Activated CD4-positive, CD25-positive, alpha-beta regulatory T cell (primary cell): Measurements from ENCODE around the gene TEX54.
"Not testable (repeated sequence)": the region's sequence is repeated elsewhere in the genome, so short reads cannot be mapped to it uniquely, and the experiment has no call there.

Experiments
- DNase-seq, 4 experiments: peaks; one replicate each; lab custom pipeline; 2025; lab: John Stamatoyannopoulos, UW

The TEX54 gene

DNA sequence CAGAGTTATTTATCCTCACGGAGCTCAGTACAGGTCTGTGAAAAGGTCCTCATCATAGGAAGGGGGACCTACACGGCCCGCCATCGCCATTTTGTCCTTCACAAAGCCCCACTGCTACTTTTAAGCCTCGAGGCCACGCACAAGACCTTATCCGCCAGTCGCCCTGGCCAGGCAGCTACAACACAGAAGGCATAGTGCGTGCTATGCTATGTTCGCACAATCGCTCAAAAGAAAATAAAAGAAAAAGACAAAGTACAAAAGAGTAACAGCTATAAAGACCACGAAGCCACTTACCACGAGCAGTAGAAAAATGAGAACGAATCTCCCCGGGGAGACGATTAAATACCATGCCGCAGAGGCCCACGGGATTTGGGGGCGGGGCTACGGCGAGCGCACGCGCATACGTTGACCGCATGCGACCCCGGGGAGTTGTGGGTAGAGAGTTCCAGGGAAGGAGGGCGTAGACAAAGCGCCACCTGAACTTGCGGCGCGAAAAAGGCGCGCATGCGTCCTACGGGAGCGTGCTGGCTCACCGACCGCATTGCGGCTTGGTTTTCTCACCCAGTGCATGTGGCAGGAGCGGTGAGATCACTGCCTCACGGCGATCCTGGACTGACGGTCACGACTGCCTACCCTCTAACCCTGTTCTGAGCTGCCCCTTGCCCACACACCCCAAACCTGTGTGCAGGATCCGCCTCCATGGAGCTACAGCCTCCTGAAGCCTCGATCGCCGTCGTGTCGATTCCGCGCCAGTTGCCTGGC is 23.1 kb upstream of the TEX54 start:
- peak; percentile 93 to 98 (median 95) for DNase-seq

DNA sequence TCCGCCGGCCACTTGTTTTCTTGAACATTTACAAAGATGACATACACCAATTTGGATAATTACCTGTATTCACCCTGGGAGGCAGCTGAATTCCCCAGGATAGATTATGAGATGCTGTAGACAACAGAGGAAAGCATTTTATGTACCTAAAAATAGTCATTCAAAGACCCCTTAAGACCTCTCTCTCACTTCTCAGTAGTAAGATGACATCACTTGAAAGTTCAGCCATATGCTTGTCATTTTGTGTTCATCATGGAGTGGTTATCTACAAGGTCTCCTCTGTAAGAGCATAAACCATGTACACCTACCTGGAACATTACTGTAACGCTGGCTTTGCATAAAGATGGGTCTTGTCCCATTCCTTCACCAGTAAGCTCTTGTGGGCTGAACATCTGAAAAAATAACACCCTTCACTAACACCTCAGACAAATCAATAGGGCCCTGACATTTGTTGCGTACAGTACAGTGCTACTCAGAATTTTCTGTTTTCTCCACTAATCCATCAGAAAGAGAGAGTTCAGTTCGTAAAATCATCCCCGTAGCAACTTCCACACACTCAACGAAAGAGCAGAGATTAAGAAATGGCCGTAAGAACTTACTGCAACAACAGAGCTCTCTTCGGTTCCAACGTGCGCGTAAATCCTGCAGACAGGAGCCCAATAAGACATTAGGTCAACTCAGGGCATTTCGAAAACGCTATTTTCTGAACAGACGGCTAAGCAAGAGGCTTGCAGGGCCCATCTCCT is 22.4 kb upstream of the TEX54 start:
- no peak for DNase-seq

DNA sequence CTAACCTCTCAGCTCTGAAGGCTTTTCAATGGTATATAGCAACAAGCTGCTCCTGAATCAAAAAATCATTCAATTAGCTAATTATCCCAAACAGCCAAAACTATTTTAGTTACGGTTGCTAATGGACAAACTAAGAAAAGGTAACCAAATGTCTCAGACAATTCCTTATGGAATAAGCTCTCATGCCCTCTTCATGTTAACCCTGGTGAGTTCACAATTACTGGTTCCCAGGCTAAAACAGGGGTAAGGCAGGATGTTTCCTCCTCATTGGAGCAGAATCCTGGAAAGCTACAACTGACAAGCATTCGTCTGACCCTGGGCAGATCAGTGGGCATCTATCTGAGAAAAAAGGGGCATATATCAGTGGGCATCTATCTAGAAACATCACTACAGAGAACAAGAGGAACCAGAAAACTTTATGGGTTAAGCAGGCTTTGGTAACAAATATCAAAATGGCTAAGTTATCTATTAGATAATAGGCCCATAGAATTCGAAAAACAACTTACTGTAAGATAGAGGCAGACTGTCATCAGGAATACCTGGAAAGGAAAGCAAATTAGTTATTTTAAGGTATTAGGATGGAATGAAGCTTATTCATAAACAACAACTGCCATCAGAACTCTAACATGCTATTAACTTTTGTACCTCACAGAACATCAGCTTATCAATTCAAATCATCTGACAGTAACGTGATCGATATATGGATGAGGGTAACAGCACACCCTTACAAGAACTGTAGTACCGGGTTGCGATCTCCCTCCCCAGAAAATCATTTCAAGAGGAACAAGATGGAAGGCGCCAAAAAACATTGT is 21.6 kb upstream of the TEX54 start:
- DNase-seq = no peak

DNA sequence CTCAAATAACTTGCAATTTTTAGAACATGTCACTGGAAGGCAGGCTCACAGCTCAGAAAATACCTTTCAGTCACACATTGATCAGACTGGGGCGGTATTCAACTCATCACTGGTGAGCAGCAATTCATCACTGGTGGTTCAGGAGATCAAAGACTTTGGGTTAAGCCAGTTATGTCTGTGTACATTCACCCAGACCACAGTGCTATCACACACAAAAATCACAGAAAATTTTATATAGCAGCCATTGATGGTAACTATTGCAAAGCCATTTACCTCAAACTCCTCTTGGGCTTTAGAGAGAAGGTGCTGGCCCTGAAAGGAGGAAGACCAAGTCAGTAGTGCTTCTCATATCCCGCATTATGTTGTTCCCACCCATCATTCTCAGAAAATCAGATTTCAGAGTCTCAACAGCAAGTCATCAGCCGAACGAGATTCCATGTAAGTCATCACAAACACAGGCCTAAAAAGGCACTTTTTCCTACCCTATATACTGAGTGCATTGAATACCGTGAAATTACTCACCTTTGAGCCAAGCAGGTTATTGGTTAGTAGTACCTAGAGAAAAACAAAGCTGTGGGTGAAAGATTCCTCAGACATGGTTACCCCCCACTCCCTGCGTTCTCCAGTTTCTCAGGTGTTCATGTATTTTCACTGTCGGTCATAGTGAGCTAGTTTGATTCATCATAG is 20.8 kb upstream of the TEX54 start:
- no peak for DNase-seq

DNA sequence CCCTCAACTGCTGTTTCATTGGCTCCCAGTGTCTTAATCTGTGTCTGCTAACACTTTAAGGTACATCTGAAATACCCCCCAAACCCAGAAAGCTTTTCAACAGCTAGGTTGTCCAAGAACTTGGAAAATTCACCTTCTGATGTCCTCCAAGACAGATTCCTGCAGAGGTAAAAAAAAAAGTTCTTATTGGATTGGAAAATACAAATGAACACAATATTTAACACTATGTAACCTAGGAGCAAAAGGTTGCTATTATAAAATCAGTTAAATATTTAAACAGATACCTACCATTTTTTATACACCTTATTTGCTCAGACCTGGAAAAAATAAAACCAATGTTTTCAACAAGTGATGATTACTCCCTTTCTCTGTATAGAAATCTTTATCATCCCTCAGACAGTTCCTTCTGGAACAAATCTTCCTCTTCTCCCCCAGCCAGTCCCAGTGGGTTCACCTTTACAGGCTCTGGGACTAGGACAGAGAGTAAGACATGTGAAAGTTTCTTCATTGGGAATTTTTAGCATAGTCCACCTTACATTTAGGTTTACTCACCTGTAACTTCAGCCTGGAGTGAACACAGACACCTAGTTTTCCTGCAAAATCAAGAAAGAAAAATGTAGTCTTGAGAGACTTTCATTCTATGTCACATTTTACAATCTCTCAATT is 20.0 kb upstream of the TEX54 start:
- DNase-seq = no peak

DNA sequence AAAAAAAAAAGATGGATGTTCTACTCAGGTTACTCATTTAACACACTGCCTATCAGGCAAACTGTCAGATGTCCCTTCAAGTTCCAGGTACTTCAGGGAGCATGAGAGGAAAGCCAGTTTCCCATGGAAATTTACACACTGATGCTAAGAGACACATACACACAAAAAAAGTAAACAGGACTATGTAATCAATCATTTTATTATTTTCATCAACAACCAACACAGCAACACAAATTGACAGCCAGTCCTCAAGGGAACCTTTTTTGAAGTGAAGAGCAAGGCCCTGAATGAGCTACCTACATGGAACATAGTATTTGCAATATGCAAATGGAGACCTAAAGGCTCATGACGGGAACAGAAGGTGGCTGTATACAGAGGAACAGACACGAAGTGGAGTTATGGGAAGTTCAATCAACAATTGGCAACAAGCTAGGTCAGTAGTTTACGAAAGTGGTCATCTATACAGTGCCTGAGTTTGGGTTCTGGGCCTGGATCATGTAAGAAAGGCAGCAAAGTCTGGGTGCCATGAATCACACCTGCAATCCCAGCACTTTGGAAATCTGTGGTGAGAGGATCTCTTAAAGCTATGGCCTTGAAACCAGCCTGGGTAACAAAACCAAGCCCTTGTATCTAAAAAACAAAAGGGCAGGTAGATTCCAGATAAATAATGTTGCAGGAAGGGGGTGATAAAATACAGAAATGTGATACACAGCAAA is 19.3 kb upstream of the TEX54 start:
- no peak for DNase-seq

DNA sequence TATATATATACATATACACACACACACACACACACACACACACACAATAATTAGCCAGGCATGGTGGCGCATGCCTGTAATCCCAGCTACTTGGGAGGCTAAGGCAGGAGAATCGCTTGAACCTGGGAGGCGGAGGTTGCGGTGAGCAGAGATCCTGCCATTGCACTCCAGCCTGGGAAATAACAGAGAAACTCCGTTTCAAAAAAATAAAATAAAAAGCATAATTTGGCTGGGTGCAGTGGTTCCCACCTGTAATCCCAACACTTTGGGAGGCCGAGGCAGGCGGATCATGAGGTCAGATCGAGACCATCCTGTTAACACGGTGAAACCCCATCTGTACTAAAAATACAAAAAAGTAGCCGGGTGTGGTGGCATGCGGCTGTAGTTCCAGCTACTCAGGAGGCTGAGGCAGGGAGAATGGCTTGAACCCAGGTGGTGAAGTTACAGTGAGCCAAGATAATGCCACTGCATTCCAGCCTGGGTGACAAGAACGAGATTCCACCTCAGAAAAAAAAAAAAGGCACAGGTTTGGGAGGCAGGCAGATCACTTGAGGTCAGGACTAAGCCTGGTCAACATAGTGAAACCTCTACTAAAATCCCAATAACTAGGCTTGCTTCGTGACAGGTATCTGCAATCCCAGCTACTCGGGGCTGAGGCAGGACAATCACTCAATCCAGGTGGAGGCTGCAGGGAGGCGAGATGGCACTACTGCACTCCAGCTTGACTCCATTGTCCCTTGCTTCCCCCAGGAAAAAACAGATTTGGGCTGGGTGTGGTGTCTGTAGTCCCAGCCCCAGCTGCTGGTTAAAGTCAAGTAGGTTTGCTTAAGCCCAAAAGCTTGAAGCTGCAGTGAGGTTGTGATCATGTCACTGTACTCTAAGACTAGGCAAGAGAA is 18.5 kb upstream of the TEX54 start:
- DNase-seq = no peak

DNA sequence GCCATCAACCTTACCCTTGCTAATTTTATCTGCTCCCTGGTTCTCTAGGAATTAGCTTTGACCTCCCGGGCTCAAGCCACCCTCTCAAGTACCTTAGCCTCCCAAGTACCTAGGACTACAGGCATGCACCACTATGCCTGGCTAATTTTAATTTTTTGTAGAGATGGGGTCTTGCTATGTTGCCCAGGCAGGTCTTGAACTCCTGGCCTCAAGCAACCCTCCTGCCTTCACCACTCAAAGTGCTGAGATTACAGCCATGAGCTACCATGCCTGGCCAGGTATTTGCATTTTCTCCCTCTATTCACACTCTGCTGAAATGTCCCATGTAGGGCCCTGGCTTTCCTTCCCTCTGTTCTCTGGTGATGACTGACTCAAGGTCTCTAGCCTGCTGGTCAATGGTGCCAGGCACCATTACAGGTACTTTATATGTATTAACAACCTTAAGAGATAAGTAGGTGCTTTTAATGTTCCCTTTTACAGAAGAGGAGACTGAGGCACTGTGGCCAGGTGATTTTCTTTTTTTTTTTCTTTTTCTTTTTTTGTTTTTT is 15.2 kb upstream of the TEX54 start:
- DNase-seq = no peak

DNA sequence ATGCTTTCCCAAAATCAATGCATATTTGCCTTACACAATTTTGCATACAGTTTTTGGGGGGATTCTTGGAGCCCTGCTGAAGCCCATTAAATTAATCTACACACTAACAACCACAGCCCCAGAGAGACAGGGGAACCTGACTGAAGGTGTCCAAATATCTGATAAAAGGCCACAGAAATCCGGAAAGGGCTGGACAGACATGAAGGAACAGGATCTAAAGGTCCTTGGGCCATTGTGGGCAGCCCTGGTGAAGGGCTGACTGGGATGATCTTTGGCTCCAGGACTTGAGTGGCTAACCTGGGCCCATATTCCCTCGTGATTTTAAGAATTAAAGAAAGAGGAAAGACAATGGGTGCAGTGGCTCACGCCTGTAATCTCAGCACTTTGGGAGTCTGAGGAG is 13.5 kb upstream of the TEX54 start:
- no peak for DNase-seq

DNA sequence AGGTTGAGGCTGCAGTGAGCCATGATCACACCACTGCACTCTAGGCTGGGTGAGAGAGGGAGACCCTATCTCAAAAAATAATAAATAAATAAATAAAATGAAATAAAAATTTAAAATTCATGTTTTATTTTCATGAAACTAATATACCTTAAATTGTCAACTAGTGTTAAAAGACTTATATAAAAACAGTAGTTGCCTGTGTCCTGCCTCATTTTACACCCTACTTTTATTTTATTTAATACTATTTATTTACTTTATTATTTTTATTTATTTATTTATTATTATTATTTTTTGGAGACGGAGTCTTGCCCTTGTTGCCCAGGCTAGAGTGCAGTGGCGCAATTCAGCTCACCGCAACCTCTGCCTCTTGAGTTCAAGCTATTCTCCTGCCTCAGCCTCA is 11.5 kb upstream of the TEX54 start:
- no peak for DNase-seq

DNA sequence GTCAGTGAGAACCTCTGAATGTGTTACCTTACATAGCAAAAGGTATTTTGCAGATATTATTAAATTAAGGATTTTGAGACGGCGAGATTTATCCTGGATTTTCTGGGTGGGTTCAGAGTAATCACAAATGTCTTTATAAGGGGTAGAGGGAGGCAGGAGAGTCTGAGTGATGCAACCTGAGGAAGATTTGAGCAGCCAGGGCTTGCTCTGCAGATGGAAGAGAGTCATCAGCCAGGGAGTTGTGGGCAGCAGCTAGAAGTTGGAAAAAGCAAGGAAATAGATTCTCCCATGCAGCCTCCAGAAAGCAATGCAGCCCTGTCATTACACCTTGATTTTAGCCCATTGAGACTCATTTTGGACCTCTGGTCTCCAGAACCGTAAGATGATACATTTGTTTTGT is 10.8 kb upstream of the TEX54 start:
- no peak for DNase-seq

DNA sequence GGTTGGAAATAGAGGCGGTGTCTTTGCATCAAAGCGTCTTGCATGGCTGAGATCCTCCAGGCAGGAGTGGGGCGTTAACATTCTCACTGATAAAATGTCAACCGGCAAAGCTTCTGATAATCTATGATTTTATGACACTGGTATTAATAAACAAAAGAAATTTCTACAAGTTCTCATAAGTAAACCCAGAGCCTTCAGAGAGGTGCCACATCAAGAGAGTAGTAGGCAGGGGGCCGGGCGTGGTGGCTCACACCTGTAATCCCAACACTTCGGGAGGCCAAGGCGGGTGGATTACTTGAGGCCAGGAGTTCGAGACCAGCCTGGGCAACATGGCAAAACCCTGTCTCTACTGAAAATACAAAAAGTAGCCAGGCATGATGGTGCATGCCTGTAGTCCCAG is 10.2 kb upstream of the TEX54 start:
- DNase-seq = not testable (repeated sequence)

DNA sequence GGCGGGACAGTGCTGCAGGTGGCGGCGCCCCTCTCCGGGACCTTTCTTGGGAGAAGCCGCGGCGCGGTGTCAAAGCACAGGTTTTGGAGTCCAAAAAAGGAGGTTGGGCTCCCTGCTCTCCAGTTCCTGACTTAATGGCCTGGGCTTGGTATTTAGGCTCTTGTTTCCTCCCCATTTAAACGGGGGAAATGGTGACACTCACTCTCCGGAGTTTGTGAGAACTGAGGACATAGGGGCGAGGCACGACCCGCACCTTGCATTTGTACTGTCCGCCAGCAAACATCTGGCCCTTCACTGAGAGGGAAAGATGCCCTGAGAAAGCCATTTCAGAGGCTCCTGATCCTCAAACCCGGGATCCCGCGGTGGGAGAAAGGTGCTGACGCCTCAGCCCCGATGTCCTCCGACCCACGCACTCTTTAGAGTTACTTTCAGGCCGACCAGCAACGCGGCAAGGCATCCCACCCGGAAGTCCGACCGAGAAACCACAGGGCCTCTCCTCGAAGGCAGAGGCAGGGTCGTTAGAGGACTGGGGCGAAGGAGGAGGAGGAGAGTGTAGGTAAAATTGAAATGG is 9.6 kb upstream of the TEX54 start:
- DNase-seq = peak in 3 of 4 experiments; percentile 14 to 33 (median 14)

DNA sequence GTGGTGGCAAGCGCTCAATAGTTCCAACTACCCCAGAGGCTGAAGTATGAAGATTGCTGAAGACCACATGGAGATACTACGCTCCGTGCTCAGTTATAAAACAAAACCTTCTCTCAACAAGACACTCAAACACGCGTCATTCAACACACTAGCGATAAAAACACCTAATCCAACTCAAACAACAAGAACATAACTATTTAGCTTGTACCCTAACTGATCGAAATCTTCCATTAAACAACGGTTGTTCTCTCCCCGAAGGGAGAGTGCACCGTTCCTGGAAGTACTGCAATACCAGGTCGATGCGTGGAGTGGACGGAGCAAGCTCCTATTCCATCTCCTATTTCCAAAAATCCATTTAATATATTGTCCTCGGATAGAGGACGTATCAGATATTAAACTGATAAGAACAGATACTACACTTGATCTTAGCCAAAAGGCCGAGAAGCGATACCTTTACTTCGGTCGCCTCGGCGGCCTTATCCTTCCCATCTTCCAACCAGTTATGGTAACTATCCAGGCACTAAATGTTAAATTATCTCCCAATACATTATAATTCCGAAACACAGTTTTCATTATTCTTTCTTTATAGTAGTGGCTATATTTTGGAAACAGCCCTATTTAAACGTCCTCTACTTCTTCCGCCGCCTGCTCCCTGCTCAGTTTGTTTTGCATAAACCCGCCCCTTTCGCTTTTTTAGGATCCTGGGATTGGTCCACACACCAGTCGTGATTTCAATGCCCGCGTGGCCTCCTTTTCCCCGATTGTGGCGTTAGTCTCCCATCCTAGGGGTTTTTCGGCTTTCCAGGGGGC is 8.9 kb upstream of the TEX54 start:
- peak; percentile 61 to 80 (median 70) for DNase-seq

DNA sequence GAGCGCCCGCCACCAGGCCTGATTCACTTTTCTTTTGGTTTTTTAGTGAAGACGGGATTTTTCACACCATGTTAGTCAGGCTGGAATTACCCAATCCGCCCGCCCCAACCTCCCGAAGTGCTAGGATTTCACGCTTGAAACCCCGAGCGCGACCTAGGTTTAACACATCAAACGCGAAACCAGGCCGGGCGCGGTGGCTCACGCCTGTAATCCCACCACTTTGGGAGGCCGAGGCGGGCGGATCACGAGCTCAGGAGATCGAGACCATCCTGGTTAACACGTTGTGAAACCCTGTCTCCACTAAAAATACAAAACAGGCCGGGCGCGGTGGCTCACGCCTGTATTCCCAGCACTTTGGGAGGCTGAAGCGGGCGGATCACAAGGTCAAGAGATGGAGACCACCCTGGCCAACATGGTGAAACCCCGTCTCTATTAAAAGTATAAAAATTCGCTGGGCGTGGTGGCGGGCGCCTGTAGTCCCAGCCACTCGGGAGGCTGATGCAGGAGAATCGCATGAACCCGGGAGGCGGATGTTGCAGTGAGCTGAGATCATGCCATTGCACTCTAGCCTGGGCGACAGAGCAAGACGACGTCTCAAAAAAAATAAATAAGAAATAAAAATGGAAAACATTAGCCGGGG is 8.2 kb upstream of the TEX54 start:
- peak; percentile 23 to 80 (median 60) for DNase-seq

DNA sequence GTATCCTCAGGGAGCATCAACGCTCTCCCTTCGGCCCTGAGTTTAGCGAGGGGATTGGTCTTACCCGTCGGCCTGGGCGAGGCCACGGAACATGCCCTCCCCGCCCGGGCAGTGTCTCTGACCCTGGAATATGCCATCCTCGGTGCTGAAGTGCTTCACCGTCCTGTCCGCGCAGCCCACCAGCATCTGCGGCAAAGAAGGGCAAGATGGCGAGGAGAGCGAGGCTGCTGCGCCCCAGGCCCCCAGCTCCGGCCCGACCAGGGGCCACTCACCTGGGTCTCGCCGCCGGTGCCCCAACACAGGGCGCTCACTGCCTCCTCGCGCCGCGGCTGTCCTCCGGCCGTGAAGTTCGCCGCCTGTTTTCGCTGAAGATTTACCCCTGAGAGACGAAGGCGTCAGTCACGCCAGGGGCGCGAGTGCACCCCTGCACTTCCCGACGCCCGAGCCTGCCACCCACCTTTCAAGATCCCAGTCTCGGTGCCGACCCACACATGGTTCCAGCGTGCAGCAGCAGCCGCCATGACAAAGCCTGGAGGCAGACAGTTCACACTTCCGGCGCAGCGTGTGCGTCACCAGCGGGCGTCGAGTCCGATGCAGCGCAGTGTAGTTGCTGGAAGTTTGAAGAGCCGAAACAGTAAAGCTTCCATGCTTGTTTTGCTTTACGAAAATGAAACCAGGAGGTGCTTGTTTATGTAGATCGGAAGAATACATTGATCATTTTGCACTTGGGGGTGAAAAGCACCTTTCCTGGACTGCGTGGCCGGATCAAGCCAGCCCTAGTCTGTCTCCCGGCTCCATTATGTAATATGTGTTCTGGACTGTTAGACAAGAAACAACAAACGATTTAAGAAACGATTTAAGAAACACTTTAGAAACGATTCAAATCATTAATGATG is 6.7 kb upstream of the TEX54 start, which contains the start of gene WDR74:
Gene WDR74 (minus strand): TSS at position 541 of the 896 bp plus-strand sequence. CDS start 20 bp downstream, at position 521.
- DNase-seq = peak; percentile 62 to 88 (median 83)

DNA sequence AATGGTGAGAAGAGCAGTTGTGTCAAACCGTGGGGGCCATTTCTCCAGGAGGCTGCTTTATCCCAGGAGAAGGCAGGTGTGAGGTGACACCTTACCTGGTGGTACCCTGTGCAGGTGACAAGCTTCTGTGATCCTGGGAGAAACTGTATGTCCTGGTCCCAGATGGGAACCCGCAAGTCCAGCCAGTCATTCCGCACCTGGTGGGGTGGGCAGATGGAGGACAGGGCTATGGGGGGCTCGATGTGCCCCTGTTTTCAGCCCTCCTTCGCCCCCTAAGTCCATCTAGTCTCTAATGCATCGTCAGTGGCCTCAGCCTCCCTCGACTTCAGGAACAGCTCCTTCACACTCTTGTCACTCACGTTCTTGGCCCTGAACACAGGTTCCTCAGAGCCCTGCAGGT is 2.7 kb upstream of the TEX54 start:
- DNase-seq = no peak
